ENCODE results near the gene NDE1. TPM values are rescaled to one million over a fixed set of nuclear protein-coding genes. Genes with fewer than 3 reads are reported as not detected.
"Not testable (repeated sequence)": the region's sequence is repeated elsewhere in the genome, so short reads cannot be mapped to it uniquely, and the experiment has no call there.

The NDE1 gene
- total RNA-seq, 1 donor from 2014 or later = 55.0 TPM

DNA sequence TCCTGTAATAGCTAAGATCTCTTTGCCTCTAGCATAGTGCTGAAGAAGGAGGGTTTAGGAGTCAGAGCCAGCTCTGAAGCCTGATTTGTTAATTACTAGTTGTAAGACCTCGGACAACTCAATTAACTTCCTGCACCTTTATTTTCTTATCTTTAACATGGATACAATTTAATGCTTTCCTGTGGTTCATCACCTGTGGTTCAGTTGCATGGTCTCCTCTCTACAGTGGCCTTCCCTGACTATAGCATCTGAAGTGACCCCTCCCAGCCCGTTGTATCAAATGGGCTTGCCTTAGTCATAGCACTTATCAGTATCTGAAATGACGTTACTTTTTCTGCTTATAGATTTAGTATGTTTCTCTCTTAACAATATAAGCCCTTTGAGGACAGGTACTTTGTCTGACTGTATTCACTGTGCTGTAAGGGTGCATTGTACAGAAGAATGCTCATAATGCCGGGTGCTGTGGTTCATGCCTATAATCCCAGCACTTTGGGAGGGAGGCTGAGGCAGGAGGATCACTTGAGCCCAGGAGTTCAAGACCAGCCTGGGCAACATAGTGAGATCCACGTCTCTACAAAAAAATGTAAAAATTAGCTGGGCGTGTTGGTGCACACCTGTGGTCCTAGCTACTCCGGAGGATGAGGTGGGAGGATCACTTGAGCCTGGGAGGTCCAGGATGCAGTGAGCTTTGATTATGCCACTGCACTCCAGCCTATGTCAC is 2.6 kb upstream of the NDE1 start:
- no peak for DNase-seq (ENCODE audit: extremely low spot score in 2 of 2)
- TF ChIP-seq, protein P1, sequence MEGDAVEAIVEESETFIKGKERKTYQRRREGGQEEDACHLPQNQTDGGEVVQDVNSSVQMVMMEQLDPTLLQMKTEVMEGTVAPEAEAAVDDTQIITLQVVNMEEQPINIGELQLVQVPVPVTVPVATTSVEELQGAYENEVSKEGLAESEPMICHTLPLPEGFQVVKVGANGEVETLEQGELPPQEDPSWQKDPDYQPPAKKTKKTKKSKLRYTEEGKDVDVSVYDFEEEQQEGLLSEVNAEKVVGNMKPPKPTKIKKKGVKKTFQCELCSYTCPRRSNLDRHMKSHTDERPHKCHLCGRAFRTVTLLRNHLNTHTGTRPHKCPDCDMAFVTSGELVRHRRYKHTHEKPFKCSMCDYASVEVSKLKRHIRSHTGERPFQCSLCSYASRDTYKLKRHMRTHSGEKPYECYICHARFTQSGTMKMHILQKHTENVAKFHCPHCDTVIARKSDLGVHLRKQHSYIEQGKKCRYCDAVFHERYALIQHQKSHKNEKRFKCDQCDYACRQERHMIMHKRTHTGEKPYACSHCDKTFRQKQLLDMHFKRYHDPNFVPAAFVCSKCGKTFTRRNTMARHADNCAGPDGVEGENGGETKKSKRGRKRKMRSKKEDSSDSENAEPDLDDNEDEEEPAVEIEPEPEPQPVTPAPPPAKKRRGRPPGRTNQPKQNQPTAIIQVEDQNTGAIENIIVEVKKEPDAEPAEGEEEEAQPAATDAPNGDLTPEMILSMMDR (IDR thresholded peaks at IDR 0.05) = no peak
- TF ChIP-seq POLR2A (IDR thresholded peaks at IDR 0.05) = no peak
- TF ChIP-seq POLR2AphosphoS5 (IDR thresholded peaks at IDR 0.05; ENCODE audit: insufficient read depth in 1 of 2, low read depth in 1 of 2) = no peak
- intact Hi-C loops (cut with DNase I) = no loop called here

GRCh38 chr16:15648135-15648730 is 1.8 kb upstream of the NDE1 start:
- no peaks in the 10 kb centered on the region for H3K36me3 ChIP-seq
- DNase-seq (ENCODE audit: extremely low spot score in 2 of 2) = no peak
- no peaks in the 10 kb centered on the region for H3K27me3 ChIP-seq
- no peak overlapping the region for H3K4me3 ChIP-seq
- intact Hi-C loops (cut with DNase I) = no loop called here
- no peaks in the 10 kb centered on the region for H3K9me3 ChIP-seq
- peaks cover 31% of the 10 kb centered on the region for H3K4me1 ChIP-seq
- TF ChIP-seq POLR2AphosphoS5 (IDR thresholded peaks at IDR 0.05; ENCODE audit: insufficient read depth in 1 of 2, low read depth in 1 of 2) = no peak
- TF ChIP-seq, protein P1 (IDR thresholded peaks at IDR 0.05) = no peak
- no peak for TF ChIP-seq POLR2A (IDR thresholded peaks at IDR 0.05)
- no peak overlapping the region for H3K27ac ChIP-seq

More for the DNA sequence above, 2.6 kb upstream of the NDE1 start:
- Histone ChIP-seq H3K36me3 (no peaks in the 10 kb centered on the region), H3K4me3 (no peak overlapping the region), H3K4me1 (peaks cover 24% of the 10 kb centered on the region), H3K27ac (no peak overlapping the region), H3K27me3 (no peaks in the 10 kb centered on the region), H3K9me3 (no peaks in the 10 kb centered on the region)

DNA sequence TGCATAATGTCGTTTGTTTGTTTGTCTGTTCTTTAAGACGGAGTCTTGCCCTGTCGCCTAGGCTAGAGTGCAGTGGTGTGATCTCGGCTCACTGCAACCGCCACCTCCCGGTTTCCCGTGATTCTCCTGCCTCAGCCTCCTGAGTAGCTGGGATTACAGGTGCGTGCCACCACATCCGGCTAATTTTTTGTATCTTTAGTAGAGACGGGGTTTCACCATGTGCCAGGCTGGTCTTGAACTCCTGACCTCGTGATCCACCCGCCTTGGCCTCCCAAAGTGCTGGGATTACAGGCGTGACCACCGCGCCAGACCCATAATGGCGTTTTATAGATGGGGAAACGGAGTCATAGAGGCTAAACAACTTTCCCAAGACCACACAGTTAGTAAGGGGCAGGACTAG is 734 bp upstream of the NDE1 start:
- H3K36me3 ChIP-seq; intact Hi-C loops (cut with DNase I); H3K9me3 ChIP-seq; H3K27me3 ChIP-seq; DNase-seq (ENCODE audit: extremely low spot score in 2 of 2): not testable (repeated sequence)
- Histone ChIP-seq H3K4me1 (peaks cover 34% of the 10 kb centered on the region), H3K27ac (peak overlapping the region; percentile 95), H3K4me3 (peak overlapping the region; percentile 86 to 94)

DNA sequence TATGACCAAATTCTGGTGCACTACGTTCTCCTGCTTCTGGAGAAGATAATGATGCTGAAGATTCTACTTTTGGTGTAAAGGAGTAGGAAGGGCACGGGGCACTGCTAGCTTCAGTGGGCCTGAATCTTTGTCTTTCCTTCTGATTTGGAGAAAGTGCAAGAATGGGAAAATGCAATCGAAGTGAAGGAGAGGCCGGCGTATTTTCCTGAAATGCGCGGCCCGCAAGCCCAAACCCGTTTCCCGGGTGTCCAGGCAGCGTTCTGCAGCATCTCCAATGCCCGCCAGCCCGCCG is 372 bp upstream of the NDE1 start:
- peaks cover 34% of the 10 kb centered on the region for H3K4me1 ChIP-seq
- intact Hi-C loops (cut with DNase I) = no loop called here

GRCh38 chr16:15650698-15651171 is 690 bp downstream of the NDE1 start:
- peak in 1 of 2 donors; percentile 14 for TF ChIP-seq POLR2AphosphoS5 (IDR thresholded peaks at IDR 0.05; ENCODE audit: insufficient read depth in 1 of 2, low read depth in 1 of 2)
- no peak for TF ChIP-seq POLR2A (IDR thresholded peaks at IDR 0.05)
- H3K36me3 ChIP-seq = no peaks in the 10 kb centered on the region
- H3K27me3 ChIP-seq = no peaks in the 10 kb centered on the region
- intact Hi-C loops (cut with DNase I) = no loop called here
- peak overlapping the region; percentile 95 for H3K27ac ChIP-seq
- H3K9me3 ChIP-seq = no peaks in the 10 kb centered on the region
- peak overlapping the region; percentile 86 to 94 for H3K4me3 ChIP-seq
- DNase-seq (ENCODE audit: extremely low spot score in 2 of 2) = no peak
- H3K4me1 ChIP-seq = peaks cover 34% of the 10 kb centered on the region

More for the DNA sequence above, 372 bp upstream of the NDE1 start:
- DNase-seq (ENCODE audit: extremely low spot score in 2 of 2) = no peak
- Histone ChIP-seq H3K27ac (peak overlapping the region; percentile 95), H3K4me3 (peak overlapping the region; percentile 86 to 94), H3K36me3 (no peaks in the 10 kb centered on the region), H3K9me3 (no peaks in the 10 kb centered on the region), H3K27me3 (no peaks in the 10 kb centered on the region)
- TF ChIP-seq POLR2AphosphoS5 (IDR thresholded peaks at IDR 0.05; ENCODE audit: insufficient read depth in 1 of 2, low read depth in 1 of 2) = no peak

DNA sequence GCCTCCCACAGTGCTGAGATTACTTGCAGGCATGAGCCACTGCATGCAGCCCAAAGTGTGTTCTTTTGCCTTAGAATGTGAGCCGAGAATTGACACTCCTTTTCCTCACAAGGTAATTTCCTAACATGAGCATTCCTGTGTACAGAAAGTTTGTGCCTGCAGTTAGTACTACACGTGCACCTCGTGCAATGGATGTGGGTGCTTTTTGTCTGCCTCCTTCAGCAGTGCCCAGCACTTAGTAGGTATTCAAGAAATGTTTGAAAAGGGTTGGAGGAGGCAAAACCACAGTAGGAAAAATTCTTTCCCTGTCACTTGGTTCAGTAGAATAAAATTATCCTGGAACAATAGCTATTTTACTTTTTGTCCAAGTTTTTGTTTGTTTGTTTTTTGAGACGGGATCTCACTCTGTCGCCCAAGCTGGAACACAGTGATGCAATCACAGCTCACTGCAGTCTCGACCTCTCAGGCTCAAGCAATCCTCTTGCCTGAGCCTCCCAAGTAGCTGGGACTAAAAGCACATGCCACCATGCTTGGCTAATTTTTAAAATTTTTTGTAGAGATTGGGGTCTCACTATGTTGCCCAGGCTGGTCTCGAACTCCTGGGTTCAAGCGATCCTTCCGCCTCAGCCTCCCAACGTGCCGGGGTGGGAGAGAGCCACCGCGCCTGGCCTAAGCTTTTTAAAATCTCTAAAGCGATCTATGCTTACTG is 2.4 kb downstream of the NDE1 start:
- H3K9me3 ChIP-seq = no peaks in the 10 kb centered on the region
- H3K27me3 ChIP-seq = no peaks in the 10 kb centered on the region
- no peak for DNase-seq (ENCODE audit: extremely low spot score in 2 of 2)
- TF ChIP-seq POLR2A (IDR thresholded peaks at IDR 0.05) (no peak), POLR2AphosphoS5 (IDR thresholded peaks at IDR 0.05; ENCODE audit: insufficient read depth in 1 of 2, low read depth in 1 of 2) (no peak)
- TF ChIP-seq, protein P1 (IDR thresholded peaks at IDR 0.05) = no peak
- intact Hi-C loops (cut with DNase I) = loop anchor here (2.0 kb wide), 1 partner anchor 62 kb away; no protein-coding TSS in a partner anchor
- H3K27ac ChIP-seq = peak overlapping the region; percentile 53
- H3K4me3 ChIP-seq = no peak overlapping the region
- no peaks in the 10 kb centered on the region for H3K36me3 ChIP-seq
- H3K4me1 ChIP-seq = peaks cover 34% of the 10 kb centered on the region
